Measurements from ENCODE around the gene SERPINE1.

The SERPINE1 gene

DNA sequence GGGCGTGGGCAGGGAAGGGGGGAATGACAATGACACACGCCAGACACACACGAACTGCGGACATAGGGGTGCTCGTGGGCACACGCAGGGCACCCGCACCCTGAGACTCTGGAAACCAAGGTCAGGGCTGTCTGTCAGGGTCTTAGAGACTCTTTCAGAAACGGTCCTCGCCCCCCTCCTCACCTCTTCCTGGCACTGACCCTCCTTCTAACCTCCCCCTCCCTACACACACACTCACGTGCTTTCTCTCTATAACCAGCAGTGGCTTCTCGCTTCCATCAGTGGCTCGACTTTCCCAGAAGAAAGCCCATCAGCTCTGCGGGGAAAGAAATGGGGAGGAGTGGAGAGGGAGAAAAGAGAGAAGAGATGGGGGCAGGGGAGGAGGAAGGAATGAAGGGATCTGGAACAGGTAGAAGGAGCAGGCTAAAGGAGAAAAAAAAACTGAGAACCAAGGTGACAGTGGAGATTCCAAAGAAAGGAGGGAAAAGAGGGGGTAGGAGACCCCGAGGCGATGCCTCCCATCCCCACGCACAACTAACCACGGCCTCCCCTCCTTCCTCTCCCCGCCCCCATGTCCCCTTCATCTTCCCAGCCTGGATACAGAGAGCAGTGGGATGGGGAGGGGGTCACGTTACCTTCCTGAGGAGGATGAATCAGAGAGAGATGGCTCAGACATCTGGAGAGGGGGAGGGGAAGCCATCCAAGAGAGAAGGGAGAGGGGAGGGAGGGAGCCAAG lies 40.2 kb downstream of the SERPINE1 start:
- DNase-seq (ENCODE audit: insufficient read length, low spot score) (no peak), FAIRE-seq (no peak)

DNA sequence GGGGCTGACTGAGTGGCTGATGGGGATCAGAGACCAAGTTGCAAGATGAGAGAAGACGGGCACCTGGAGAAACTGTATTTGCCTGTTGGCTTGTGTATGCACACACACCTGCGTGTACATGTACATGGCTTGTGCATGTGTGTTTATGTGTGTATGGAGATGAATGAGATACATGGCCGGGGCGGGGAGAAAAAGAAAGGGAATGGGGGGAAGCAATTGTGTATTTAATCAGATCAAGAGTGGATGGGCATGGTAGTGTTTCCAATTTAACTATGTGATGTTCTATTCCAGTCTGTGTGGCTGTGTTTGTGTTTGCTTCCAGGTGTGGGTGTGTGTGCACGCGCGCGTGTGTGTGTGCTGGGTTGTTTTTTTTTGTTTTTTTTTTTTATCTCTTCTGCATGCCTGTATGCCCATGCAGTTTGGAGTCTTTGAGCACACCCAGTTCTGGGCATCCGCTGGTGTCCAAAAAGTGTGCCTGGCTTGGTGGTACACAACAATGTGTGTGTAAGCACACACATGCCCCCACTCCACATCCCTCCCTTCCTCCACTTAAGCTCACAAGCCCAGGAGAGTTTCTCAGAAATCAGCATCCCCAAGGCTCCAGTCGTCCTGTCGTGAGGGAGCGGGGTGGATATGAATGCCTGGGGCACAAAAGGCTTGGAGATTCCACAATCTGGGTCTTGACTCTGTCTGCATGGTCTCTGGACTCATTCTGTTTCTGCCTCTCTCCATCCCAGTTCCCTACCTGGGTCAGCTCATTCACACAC lies 40.9 kb downstream of the SERPINE1 start:
- no peak for FAIRE-seq
- DNase-seq (ENCODE audit: insufficient read length, low spot score) = no peak

DNA sequence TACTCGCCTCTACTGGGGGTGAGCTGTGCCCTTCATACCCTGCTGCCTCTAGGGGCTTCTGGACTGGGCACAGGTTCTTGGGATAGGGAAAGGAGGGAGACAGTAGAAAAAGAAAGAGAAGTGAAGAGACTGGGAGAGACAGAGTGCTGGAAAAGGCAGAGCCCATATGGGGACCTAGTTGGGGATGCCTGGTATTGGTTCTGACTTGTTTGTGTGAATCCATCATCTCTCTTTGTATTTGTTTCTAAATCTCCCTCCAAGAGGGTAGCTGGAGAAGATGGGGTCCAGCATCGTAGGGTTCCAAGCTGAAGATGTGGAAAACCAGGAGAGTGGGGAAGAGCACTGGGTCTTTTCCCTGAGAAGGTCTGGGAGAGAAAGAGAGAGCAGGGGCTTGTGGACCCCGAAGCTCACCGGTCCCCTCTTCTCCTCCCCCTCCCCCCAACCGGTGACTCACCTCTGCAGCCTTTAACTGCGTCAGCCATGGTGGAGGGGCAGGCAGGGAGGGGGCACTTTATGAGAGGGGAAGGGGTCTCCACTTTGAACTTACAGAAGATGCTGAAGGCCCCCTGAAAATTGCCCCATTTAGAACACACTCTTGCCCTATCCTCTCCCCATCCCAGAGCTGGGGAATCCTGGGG lies 41.6 kb downstream of the SERPINE1 start:
- FAIRE-seq (no peak), DNase-seq (ENCODE audit: insufficient read length, low spot score) (no peak)

DNA sequence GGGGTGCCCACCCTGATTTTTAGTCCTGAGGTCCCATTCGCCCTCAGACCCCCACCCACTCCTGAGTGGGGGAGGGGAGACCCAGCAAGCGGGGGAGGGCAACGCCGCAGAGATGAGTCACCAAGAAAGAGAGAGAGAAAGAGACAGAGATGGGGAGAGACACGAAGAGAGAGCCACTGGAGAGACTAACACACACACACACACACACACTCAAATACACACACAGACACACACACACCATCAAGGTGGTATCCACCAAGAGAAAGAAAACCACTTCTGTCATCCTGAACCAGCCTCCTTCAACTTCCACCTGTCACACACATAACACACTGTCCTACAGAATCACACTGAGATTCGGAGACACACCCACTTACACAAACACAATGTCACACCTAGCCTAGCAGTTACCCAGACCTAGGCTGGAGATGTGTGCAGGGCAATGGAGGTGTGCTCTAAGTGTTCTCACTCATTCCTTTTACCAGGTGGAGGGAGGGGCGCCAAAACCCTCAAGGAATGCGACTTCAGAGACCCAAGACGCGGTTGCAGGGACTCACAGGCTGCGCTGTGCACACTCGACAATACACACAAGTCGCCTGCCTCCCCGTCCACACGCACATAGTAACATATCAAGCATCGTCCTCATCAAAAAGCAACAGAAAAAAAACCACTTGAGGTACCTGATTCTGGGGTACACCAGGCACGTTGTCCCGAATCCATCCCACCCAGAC lies 42.4 kb downstream of the SERPINE1 start:
- FAIRE-seq = no peak
- DNase-seq (ENCODE audit: insufficient read length, low spot score) = no peak

DNA sequence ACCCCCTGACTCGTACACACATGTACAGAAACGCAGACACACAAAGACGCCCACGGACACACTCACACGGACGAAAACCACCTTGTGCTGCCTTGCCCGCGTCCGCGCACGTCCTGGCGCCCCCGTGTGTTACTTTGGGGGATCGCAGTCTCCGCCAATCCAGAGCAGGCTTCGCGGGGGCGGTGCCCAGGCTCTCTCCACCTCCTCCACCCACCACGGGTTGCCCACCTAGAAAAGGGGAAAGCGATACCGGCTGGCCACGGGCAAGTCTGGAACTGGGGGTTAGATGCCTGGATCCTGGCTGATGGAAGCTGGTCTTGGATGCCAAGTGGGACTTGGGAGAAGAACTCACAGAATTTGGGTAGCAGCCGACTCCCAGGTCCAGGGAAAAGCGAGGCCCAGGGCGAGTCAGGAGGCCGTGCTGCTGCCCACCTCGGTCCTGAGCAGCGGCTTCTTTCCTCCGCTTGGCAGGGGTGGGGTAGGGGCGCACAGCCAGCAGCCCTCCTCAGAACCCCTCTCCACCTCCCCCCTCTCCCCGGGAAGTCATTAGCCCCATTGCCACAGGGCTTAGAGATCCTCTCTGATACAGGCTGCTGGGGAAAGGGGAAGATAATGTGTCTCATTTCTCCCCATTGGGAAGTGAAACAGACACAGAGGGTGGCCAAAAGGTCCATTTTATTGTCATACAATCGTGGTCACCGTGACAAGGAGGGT lies 43.1 kb downstream of the SERPINE1 start:
- no peak for DNase-seq (ENCODE audit: insufficient read length, low spot score)
- FAIRE-seq = no peak

DNA sequence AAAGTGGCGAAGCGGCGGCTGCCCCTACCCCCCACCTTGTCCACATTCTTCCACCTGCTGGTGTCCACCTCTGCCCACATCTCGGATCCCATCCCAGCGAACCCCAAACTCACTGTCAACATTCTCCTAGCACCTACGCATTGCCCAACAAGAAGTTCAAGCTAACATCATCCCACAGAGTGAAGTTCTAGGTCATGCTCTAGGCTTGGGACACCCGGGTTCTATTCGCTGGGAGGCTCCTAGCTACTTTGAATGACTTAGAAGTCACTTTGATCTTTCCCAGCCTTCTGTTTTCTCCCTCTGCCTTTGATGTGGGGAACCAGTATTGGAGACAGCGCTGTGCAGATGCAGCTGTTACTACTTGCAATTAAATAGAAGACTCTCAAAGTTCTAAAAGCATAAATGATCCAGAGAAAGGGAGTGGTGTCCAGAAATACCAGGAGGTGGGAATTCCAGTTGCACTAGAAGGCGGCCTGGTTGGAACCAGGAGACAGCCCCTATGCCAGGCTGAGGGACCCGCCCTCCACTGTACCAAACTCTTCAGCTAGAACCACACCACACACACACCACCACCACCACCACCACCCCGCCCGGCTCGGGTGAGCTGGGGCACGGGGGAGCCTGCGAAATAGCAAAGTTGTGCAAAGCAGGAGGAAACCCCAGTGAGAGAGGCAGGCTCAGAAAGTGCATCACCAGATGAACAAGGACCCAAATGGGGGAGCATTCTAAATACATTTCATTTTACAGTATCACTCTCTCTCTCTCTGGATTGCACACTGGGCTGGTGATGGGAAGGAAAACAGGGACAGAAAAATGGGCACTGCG lies 43.9 kb downstream of the SERPINE1 start:
- no peak for DNase-seq (ENCODE audit: insufficient read length, low spot score)
- FAIRE-seq = no peak

DNA sequence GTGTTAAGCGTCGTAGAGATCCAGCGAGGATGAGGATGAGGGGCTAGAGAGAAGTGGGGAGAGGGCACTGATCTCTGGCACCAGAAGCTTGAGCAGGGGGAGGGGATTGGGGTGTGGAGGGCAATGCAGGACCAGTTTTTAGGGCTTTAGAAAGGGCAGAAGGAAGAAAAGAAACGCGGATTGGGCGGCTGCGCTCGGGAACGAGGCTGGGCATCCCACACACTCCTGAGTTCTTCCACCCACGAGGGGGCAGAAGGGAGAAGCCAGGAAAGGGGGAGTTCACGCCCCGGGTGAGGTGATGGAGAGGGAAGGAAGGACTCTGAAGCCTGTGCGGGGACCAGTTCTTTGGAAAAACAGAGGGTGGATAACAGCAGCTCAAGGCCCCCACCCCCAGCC lies 44.5 kb downstream of the SERPINE1 start:
- no peak for DNase-seq (ENCODE audit: insufficient read length, low spot score)
- no peak for FAIRE-seq

DNA sequence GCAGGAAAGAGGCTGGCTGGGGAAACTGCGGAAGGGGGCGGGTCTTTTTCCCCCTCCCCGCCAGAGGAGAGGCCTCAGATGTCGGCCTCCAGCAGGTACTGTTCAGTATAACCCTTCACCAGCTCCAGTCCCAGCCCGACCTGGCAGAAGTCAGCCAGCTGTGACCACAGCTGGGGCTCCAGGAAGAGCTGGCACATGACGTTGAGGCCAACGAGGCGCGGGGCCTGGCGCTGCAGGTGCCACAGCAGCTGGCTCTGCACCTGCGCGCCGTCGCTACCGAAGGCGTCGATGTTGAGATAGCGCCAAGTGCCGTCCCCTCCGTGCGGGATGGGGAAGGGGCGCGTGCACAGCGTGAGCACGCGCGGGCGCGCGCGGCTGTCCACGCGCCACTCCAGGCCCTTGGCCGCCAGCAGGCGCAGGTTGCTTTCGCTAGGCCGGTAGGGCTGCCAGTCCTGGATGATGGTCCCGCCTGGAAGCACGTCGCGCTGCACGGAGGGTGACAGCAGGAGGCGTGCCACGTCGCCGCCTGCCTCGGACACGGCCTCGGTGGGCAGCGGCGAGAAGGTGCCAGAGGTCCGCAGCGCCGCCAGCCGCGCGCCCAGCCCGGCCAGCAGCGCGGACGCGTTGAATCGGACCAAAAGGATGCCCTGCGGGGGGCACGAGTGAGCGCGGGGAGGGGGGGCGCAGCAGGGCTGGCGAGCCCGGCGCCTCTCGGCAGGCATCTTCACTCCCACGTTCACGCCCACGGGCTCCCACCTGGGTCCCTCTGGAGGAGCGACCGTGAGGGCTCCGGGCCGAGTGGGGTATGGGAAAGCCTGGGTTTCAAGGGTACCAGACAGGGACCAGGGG lies 45.3 kb downstream of the SERPINE1 start:
- no peak for DNase-seq (ENCODE audit: insufficient read length, low spot score)

DNA sequence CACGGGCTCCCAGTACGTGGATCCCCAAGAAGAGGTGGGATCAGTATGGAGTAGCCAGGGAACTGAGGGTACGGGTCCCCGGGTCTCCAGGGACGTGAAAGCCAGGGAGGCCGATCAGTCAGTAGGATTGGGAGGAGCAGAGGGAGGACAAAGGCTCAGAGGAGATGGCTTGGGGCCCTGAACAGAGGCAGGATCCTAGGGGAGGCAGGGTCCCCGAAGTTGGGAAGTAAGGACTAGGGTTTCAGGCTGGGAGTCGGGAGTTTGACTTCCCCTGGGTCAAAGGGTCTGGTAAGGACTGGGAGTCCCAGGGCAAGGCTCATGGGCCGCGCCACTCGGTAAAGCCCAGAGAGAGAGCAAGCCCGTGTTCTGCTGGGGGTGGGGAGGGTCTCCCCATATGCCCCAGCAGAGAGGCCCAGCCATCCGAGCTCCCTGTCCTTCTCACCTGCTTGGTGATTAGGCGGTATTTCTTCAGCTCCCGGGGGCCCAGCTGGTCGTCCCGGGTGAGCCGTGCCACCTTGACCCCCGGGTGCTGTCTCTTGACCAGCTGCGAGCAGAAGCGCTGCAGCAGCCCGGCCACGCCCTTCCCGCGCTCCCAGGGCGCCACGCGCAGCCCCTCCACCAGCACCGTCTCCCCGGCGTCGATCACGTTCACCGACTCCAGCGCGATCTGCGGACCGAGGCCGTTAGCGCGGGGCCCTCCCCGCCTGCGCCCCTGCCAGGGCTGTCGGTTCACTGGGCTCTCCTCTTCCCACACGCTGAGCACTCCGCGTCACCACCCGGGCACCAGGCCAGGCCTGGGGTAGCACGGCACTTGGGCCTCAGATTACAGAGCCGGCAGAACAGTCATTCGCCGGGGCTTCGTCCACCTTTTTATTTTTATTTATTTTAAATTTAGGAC lies 46.2 kb downstream of the SERPINE1 start:
- FAIRE-seq (peak; percentile 67), DNase-seq (ENCODE audit: insufficient read length, low spot score) (no peak)

More for the DNA sequence above, 45.3 kb downstream of the SERPINE1 start:
- no peak for FAIRE-seq

DNA sequence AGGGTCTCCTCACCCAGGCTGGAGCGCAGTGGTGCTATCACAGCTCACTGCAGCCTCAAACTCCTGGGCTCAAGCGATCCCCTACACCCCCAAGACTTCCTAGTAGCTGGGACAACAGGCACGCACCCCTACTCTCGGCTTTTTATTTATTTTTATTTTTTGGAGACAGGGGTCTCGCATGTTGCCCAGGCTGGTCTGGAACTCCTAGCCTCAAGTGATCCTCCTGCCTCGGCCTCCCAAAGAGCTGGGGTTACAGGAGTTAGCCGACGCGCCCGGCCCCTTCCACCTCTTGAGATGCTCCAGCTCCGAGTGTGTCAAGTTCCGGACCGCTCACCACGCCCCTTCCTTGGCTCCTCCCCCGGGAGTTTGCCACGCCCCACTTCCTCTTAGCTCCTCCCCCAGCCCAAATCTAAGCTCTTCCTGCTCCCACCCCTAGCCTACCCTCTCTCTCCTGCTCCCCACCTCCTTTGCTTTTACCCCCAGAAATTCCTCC lies 46.9 kb downstream of the SERPINE1 start:
- FAIRE-seq (no peak), DNase-seq (ENCODE audit: insufficient read length, low spot score) (no peak)

DNA sequence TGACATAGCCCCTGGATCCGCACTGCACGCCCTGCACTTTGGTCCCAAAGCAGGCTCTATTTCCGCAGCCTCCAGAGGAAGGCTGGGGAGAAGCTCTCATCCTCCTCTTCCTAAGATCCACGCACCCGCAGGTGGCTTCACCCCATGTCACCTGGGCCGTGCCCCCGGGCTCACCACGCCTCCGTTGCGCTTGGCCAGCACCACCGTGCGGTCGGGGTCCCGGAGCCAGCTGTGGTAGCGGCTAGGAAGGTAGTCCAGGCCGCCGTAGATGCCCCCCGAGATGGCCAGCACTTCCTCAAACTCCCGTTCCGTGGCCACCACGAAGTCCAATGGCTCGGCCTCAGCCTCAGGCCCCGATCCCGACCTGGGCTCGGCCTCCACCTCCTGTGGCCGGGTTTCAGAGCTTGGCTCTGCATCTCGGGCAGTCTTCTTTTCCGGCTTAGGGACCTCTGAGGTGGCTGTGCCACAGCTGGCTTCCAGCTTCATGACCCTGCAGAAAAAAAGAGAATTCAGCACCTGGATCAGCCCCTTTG lies 47.5 kb downstream of the SERPINE1 start:
- FAIRE-seq = no peak
- no peak for DNase-seq (ENCODE audit: insufficient read length, low spot score)

DNA sequence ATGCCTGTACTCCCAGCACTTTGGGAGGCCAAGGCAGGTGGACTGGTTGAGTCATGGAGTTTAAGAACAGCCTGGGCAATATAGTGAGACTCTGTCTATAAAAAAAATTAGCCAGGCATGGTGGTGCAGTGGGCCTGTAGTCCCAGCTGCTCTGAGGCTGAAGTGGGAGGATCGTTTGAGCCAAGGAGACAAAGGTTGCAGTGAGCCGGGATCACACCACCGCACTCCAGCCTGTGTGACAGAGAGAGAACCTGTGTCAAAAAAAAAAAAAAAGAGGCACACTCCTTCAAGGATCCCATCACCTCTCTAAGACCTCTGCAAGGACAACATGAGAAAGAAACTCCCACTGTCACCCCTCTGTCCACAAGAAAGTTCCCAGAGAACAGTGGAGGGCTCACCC lies 48.8 kb downstream of the SERPINE1 start:
- no peak for DNase-seq (ENCODE audit: insufficient read length, low spot score)
- no peak for FAIRE-seq

DNA sequence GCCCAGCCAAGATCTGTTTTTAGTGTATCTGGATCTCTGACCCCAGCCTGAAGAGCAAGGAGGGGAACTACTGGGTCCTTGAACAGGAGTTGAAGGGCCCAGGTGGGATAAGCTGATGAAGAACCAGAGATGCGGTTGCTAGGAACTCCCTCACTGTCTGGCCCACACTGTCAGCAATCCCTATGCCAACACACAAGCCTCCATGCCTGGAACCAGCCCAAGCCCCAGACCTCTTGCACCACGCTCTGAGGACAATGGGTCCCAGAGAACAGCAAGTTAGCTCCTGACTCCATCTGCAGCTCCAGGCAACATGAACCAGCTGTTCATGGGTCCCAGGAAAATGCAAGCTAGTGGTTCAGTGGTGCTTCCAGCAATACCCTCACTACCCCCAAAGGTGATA lies 50.7 kb downstream of the SERPINE1 start:
- DNase-seq (ENCODE audit: insufficient read length, low spot score) (no peak), FAIRE-seq (no peak)

DNA sequence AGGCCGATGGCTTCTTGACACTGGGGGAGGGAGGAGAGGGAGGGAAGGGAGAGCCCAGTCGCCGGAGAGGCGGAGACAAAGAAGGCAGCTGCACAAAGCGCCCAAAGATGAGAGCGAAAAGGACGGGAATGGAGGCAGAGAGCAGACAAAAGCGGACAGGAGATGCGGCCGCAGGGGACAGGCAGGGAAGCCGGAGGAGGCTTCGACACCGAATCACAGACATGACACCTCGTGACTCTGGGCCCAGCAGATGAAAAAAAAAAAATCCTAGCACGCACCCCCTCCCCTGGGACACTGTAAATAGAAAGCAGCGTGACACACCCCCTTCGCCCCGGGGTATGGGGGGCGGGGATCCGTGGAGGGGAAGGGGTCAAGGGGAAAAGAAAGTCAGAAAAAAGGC lies 52.2 kb downstream of the SERPINE1 start:
- no peak for FAIRE-seq
- DNase-seq (ENCODE audit: insufficient read length, low spot score) = no peak

DNA sequence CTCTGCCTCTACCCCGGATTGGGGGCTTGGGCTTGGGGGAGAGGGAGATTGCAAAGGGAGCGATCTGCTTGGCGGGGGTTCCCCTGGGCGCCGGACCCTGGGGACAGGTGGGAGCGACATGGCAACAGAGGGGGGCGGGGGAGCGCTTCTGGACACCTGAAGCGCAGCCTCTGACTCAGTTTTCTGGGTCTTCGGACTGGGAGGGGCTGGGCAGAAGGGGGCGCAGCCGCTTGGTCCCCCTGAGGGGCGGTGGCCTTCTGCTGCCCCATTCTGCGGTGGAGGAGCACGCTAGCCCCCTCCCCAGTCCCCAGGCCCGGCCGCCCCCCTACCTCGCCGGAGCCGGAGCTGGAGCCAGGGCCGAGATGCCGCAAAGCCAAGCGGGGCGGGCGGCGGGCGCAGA lies 52.8 kb downstream of the SERPINE1 start:
- FAIRE-seq (no peak), DNase-seq (ENCODE audit: insufficient read length, low spot score) (no peak)

DNA sequence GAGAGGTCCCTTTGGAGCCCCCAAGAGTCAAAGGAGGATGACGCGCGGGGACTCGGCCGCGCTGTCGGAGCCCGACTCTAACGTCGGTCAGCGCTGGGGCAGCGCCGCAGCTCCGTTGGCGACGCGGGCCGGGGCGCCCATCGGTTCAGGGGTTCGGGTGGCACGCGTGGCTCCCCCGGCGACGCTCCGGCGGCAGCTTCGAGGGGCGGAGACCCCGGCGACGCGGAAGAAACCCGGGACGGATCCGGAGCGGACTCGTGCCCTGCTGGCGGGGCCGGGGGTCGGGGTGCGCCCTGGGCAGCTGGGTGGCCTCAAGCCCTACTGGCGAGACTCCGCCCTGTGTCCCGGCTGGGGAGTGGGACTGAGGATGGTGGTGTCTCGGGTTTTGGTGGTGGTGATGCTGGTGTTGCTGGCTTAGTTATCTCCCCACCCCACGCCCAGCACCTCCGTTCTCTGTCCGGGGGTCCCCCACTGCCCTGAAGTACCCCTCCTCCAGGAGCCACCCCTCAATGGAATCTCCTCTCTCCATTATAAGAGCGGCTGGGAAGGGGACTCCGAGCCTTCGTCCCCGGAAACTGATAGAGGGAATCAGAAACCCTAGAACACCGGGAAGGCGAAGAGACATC lies 53.3 kb downstream of the SERPINE1 start, which contains the start of gene NAT16:
TSS of gene NAT16 (minus strand) at position 164 of the 626 bp plus-strand sequence. CDS start 5,486 bp downstream, outside the sequence.
- DNase-seq (ENCODE audit: insufficient read length, low spot score) (no peak), FAIRE-seq (no peak)

Data from HTR-8/SVneo (cell line).